Stomach (tissue), 9 donors: Measurements from ENCODE around the gene BCKDK. TPM values are rescaled to one million over a fixed set of nuclear protein-coding genes. Genes with fewer than 3 reads are reported as not detected.
A peak's percentile ranks its signal among the peaks of the same experiment; 100 is the strongest.
"Not testable (repeated sequence)": the region's sequence is repeated elsewhere in the genome, so short reads cannot be mapped to it uniquely, and the experiment has no call there.

Source experiments
- DNase-seq, 2 donors: peaks; one replicate each; pipeline versions ENCODE4 v3.0.0 to v3.0.0-alpha.2; 2013 to 2019
- H3K27ac ChIP-seq, 5 donors: fragments of 200-600 bp in 4 of 5; sonication (generic) in 4 of 5; one replicate each; pipeline ENCODE4 v1.5.1; 2013 to 2019; ENCODE audit warnings: mild to moderate bottlenecking in 1 of 5, moderate library complexity in 1 of 5
- H3K27me3 ChIP-seq, 3 donors: fragments of 200-600 bp; sonication (generic); one replicate each; pipeline ENCODE4 v1.5.1; 2017 to 2019; ENCODE audit warnings: mixed run types in 1 of 3
- H3K36me3 ChIP-seq, 4 donors: fragments of 200-600 bp; sonication (generic); 1 replicate in 3 of 4; 2 replicates in 1 of 4; pipeline ENCODE4 v1.5.1; 2016 to 2019
- H3K4me1 ChIP-seq, 4 donors: fragments of 200-600 bp; sonication (generic); one replicate each; pipeline ENCODE4 v1.5.1; 2016 to 2019
- H3K4me3 ChIP-seq, 4 donors: fragments of 200-600 bp; sonication (generic) in 3 of 4; one replicate each; pipeline ENCODE4 v1.5.1; 2016 to 2019; ENCODE audit warnings: mild to moderate bottlenecking in 1 of 4
- H3K9me3 ChIP-seq, 4 donors: fragments of 200-600 bp; sonication (generic); one replicate each; pipeline ENCODE4 v1.5.1; 2016 to 2019
- CTCF ChIP-seq, 7 experiments: fragments of 450-650 bp in 4 of 7; fragments of 200-600 bp in 3 of 7; sonication (generic) in 3 of 7; IDR thresholded peaks; one replicate each; pipeline ENCODE4 v1.5.1; 2016 to 2019; ENCODE audit warnings: antibody characterized with exemption in 7 of 7, control low read depth in 2 of 7, mild to moderate bottlenecking in 1 of 7
- EP300 ChIP-seq: sonication (generic); formaldehyde crosslinking; IDR thresholded peaks from one replicate; pipeline ENCODE4 v1.6.1; 2017; ENCODE audit warnings: antibody characterized with exemption
- POLR2A ChIP-seq, 4 donors: fragments of 450-650 bp; IDR thresholded peaks; one replicate each; pipeline ENCODE4 v1.6.1; 2016; ENCODE audit warnings: antibody characterized with exemption in 4 of 4, control low read depth in 2 of 4, mild to moderate bottlenecking in 1 of 4, moderate library complexity in 1 of 4
- POLR2AphosphoS5 ChIP-seq, 3 donors: sonication (generic); formaldehyde crosslinking; IDR thresholded peaks; one replicate each; pipeline ENCODE4 v1.6.1; 2016; ENCODE audit warnings: antibody characterized with exemption in 3 of 3
- WGBS, 5 donors: extraction: QIAGEN DNeasy Blood & Tissue Kit in 3 of 5; methylation state at CpG; one replicate each; pipeline versions ENCODE4 v1.1.5 to v1.1.7; 2013 to 2018; 5-methylcytosine and 5-hydroxymethylcytosine counted together
- intact Hi-C: fragments of 100-400 bp; cut with DNase I; formaldehyde crosslinking; loops from one replicate; pipeline ENCODE4 v1.15.1; 2023; ENCODE audit warnings: low total_unique reads
- polyA plus RNA-seq, 3 donors: library from polyadenylated mRNA; stranded (reverse); fragments of 200-250 nt; gene quantifications; one replicate each; pipeline ENCODE4 v1.2.3, GENCODE V29; 2013
- total RNA-seq, 5 donors: library from RNA; depleted of rRNA; stranded (reverse); fragments of >200 nt; gene quantifications; one replicate each; pipeline versions ENCODE4 v1.1.0 to v1.2.3, GENCODE V29; 2014 to 2016
- donor health status: healthy with polysubstance abuse.
- donor health status: Bipolar disorder and iron deficiency.
- donor health status: healthy.

Gene BCKDK
- total and polyA plus RNA-seq, 8 donors, result 11.0 to 197 (median 37.5) TPM

GRCh38 chr16:31094088-31094423, 14.1 kb upstream of the BCKDK start:
- intact Hi-C loops, result no loop called here
- 0 to 1% (median 1%) methylated on average over 20 of the region's 20 CpGs for WGBS, 5 donors
- TF ChIP-seq CTCF (IDR thresholded peaks at IDR 0.05), result no peak
- TF ChIP-seq EP300, result no peak
- no peak for TF ChIP-seq POLR2A (IDR thresholded peaks at IDR 0.05)
- TF ChIP-seq POLR2AphosphoS5 (IDR thresholded peaks at IDR 0.05), result no peak
- H3K36me3 ChIP-seq, result peaks cover 6 to 27% (median 23%) of the 10 kb centered on the region in 4 donors
- H3K27ac ChIP-seq, result peak overlapping the region; percentile 87 to 92 (median 88)
- DNase-seq, result peak in 1 of 2 donors; percentile 56
- H3K4me1 ChIP-seq, result peaks cover 13 to 32% (median 27%) of the 10 kb centered on the region in 4 donors
- no peaks in the 10 kb centered on the region for H3K9me3 ChIP-seq
- no peaks in the 10 kb centered on the region for H3K27me3 ChIP-seq
- H3K4me3 ChIP-seq, result peak overlapping the region; percentile 72 to 95 (median 78)

DNA sequence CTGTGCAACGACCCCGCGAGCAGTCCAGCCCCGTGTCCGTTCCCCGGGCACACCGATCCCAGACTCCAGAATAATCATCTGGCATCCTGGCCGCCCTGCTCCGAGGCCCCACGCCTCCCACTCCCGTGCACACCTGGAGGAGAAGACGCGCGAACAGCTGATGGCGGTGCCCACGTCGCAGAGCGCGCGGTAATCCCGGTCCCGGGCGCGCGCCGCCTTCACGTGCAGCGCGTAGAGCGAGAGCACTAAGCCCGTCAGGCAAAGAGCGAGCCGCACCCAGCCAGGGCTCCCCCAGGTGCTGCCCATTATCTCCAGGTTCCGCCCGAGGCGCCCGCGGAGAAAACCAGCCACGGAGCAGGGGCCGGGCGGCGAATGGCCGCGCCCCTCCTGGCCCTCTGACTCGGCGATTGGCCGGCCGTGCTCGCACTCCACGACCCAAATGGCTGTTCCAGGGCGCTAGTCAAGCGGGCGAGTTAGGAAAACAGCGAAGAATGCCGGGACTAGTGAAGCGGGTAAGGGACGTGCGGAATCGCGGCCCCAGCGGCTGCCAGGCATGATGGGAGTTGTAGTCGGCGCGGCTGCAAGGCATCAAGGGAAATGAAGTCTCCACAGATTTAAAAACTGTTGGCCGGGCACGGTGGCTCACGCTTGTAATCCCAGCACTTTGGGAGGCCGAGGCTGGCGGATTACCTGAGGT, 13.6 kb upstream of the BCKDK start, which contains the start of gene VKORC1:
TSS of gene VKORC1 (minus strand) at position 374 of the 697 bp plus-strand sequence. CDS start at position 306, 68 bp downstream.
- peak within 1 kb of the TSS; percentile 87 to 92 (median 88) for H3K27ac ChIP-seq
- TF ChIP-seq POLR2A (IDR thresholded peaks at IDR 0.05) (no peak), POLR2AphosphoS5 (IDR thresholded peaks at IDR 0.05) (peak; percentile 75 to 91 (median 82)), EP300 (no peak), CTCF (IDR thresholded peaks at IDR 0.05) (peak in 2 of 7 experiments; percentile 7 to 17)
- peak; percentile 96 to 98 for DNase-seq
- H3K36me3 ChIP-seq, result peaks cover 6 to 21% (median 18%) of the 10 kb centered on the region in 4 donors
- H3K9me3 ChIP-seq, result no peaks in the 10 kb centered on the region
- peaks cover 13 to 31% (median 27%) of the 10 kb centered on the region in 4 donors for H3K4me1 ChIP-seq
- WGBS, 5 donors, result 0 to 1% (median 1%) methylated on average over 41 to 69 of the region's 69 CpGs
- intact Hi-C loops, result no loop called here
- no peaks in the 10 kb centered on the region for H3K27me3 ChIP-seq
- peak within 1 kb of the TSS; percentile 72 to 95 (median 78) for H3K4me3 ChIP-seq

- TF ChIP-seq EP300, result no peak
- no peak for TF ChIP-seq CTCF (IDR thresholded peaks at IDR 0.05)
- TF ChIP-seq POLR2A (IDR thresholded peaks at IDR 0.05), result no peak
- no peak for TF ChIP-seq POLR2AphosphoS5 (IDR thresholded peaks at IDR 0.05)
- Histone ChIP-seq H3K4me1 (peaks cover 0 to 12% (median 6%) of the 10 kb centered on the region in 4 donors), H3K9me3 (no peaks in the 10 kb centered on the region), H3K27ac (no peak overlapping the region), H3K27me3 (no peaks in the 10 kb centered on the region), H3K36me3 (no peaks in the 10 kb centered on the region), H3K4me3 (no peak overlapping the region)
- DNase-seq, result no peak
- intact Hi-C loops, result no loop called here
- WGBS, 5 donors, result 55 to 68% (median 61%) methylated on average over 4 of the region's 4 CpGs
Observed at GRCh38 chr16:31099860-31100638, 8.1 kb upstream of the BCKDK start.

DNA sequence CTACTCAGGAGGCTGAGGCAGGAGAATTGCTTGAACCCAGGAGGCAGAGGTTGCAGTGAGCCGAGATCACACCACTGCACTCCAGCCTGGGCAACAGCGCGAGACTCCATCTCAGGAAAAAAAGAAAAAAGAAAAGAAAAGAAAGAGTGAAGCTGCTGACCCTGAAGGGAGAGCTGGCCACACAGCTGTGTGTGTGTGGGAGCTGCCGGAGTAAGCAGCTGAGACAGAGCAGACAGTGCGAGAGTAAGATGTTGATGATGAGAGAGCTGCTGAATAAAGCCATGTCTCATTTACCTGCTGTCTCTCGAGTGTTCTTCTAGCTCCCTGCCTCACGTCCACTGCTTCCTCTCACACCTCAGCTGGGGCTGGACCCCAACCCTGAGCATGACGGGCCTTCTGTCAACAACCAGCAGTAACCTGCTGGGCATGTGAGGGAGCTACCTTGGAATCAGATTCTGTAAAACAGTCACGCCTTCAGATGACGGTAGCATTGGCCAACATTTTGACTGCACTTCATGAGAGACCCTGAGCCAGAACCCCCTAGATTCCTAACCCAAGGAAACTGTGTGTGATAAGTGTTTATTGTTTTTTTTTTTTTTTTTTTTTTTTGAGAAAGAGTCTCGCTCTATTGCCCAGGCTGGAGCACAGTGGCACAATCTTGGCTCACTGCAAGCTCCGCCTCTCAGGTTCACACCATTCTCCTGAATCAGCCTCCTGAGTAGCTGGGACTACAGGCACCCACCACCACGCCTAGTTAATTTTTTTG, 7.1 kb upstream of the BCKDK start:
- H3K9me3 ChIP-seq, H3K27ac ChIP-seq, intact Hi-C loops, H3K36me3 ChIP-seq, H3K27me3 ChIP-seq, H3K4me3 ChIP-seq, H3K4me1 ChIP-seq, DNase-seq: not testable (repeated sequence)
- 71 to 78% (median 78%) methylated on average over 13 of the region's 13 CpGs for whole genome bisulfite sequencing, 5 donors
